Activated T-helper 1 cell treated with Interleukin-2 at 50 U/mL for 16 hours (primary cell): ENCODE measurements around the gene KIF12.

Source experiments
- DNase-seq: peaks from one replicate; pipeline ENCODE4 v3.0.0-alpha.2; 2020; ENCODE audit warnings: low read depth

The KIF12 gene

GRCh38 chr9:114105236-114105635 lies 6.1 kb upstream of the KIF12 start:
- no peak for DNase-seq

DNA sequence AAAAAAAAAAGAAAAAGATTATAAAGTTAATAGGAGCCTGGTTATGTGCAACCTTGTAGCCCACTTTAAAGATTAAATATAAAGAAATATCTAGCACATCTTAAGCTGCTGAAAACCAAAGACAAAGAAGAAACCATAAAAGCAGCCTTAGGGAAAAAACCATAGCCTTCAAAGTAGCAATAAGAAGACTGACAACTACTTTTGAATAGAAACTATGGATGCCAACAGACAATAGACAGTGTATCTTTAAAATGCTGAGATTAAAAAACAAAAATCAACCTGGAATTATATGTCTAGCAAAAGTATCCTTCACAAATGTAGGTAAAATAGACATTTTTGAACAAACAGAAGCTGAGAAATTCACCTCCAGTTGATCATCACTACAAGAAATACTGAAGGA lies 3.4 kb upstream of the KIF12 start:
- DNase-seq = no peak

DNA sequence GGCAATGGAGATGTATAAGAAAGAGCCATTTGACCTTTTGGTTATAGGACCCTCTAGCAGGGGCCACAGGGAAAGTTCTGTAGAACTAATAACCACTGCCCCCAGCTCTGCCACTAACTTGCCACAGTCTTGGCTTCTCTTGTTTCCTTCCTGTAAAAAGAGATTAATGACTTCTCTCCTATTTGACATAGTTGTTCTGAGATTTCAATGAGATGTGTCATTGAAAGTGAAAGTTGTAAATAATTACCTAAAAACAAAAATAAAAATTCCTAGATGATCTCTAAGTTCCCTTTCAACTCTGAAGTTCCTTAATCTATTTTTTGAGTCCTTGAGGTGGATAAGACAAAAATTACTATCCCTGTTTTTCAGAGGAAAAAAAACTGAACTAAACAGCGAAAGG lies 1.4 kb upstream of the KIF12 start:
- no peak for DNase-seq

- DNase-seq = no peak
Measured at GRCh38 chr9:114099669-114100270, 678 bp upstream of the KIF12 start.

- no peak for DNase-seq
Measured at GRCh38 chr9:114098021-114098935, 814 bp downstream of the KIF12 start.

DNA sequence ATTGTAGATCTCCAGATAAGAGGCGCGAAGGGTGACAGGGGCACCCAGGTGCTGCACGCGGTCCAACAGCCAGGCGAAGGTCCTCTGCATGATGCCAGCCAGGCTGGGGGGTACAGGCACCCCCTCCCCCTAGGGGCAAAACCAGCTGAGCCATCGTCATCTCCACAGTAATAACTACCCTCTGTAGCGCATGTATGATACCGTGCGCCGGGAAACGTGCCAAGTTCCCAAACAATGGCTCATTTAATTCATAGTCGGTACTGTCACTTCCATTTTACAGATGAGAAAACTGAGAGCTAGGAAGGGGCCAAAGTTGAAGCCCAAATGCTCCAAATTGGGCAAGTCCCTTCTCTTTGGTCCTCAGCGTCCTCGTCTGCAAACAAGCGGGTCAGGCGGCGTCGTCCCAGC lies 1.5 kb downstream of the KIF12 start:
- DNase-seq = no peak

- DNase-seq = no peak
Measured at GRCh38 chr9:114096866-114097612, 2.1 kb downstream of the KIF12 start.

DNA sequence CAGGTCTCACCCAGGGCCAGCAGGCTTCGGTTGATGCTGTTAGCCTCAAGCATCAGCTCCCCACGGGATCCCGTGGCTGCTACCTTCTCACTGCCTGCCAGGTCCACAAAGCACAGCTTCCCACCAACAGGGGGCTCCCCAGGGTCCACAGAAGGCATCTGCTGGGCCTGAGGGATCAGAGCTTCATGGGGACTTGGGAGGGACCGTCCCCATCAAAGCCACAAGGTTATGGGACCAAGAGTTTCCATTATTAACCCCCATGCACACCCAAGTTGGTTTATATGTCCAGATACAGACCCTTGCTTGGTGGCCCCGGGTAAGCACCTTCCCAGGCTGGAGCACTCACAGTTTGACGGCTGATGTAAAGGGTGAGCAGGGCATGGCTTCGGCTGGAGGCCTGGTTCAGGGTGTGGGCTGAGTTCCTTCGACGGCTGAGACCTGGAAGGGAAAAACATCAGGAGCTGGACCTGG lies 3.0 kb downstream of the KIF12 start:
- no peak for DNase-seq

- DNase-seq = no peak
Measured at GRCh38 chr9:114094971-114095370, 4.1 kb downstream of the KIF12 start.

GRCh38 chr9:114093761-114094505 lies 5.2 kb downstream of the KIF12 start:
- DNase-seq = no peak

DNA sequence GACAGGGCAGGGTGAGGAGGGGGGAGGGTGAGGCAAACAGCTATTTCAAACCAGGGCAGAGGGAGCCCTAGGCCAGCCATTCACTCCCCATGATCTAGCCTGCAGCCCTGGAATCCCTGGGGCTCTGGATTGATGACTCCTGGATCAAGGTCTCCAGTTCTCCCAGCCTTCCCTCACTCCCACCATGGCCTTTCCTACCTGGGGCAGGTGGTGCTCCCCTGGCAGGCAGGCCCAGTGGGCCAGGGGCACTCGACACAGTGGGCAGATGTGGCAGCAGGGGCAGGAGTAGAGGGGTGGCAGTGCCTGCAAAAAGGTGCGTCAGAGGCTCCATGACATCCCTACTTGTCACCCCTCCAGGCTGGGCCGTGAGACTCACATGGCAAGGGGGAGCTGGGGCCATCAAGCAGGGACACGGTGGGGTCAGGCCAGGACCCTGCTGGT lies 6.0 kb downstream of the KIF12 start:
- DNase-seq = no peak

GRCh38 chr9:114092336-114092735 lies 6.8 kb downstream of the KIF12 start:
- no peak for DNase-seq

- no peak for DNase-seq
Measured at GRCh38 chr9:114091711-114092110, 7.4 kb downstream of the KIF12 start.

GRCh38 chr9:114090798-114091197 lies 8.3 kb downstream of the KIF12 start:
- DNase-seq = no peak

- DNase-seq = no peak
Measured at GRCh38 chr9:114089206-114089840, 9.8 kb downstream of the KIF12 start.

- DNase-seq = no peak
Measured at GRCh38 chr9:114088571-114089170, 10.4 kb downstream of the KIF12 start.

DNA sequence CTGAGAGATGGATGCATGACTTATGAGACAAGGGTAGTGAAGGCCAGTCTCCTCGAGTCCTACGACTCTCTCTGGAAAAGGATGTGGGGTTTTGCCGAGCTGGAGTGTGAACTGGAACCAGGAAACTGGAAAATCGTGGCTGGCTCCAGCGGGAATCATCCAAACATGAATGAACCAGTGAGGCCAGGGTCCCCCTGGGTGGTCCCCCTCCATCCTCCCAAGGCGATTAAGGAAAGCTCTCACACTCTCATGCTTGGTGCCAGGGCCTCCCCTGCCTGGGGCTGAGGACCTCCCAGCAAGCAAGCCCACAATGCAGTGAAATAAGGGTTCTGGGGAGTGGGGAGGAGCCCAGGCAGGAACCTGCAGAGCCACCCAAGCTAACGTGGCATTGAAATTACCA lies 11.4 kb downstream of the KIF12 start:
- DNase-seq = no peak

- DNase-seq = no peak
Measured at GRCh38 chr9:114086607-114087006, 12.5 kb downstream of the KIF12 start.

DNA sequence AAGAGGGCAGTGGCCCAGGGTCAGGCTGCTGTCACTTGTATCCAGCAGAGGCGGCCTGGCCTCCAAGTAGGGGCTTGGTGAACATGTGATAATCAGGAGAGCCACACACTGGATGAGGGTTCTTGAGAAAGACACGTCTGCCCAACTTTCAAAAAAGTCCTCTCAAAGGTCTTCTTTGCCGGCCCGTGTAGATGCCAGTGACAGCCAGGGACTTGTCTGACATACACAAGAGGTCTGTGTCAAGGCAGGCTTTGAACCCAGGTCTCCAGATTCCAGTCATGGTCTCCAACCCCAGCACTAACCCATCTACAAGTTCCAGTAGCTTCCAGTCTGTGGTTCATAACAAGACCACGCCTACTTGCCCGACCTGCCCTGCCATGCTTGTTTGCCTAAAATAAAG lies 13.1 kb downstream of the KIF12 start:
- DNase-seq = no peak

DNA sequence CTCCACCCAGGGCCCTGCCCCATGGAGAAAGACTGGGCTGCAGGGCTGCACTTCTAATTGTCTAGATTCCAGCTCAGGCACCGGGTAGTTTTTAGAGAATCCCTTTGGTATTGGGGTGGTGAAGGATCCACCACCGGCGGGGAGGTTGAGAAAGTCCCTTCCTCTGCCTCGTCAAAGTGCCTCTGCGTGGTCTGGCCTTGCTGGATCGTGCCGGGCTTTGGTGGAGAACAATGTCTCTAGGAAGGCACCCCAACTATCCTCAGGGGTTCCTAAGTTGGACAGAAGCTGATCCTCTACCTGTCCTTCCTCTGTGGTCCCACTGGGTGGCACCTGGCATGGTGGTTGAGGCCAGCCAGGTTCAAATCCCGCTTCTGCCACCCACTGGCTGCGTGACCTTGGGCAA lies 13.7 kb downstream of the KIF12 start:
- DNase-seq = no peak
